SK-N-DZ (cell line): ENCODE measurements around the gene INPP4B.
"Not testable (repeated sequence)": the region's sequence is repeated elsewhere in the genome, so short reads cannot be mapped to it uniquely, and the experiment has no call there.

ENCODE experiments used
- DNase-seq: peaks from one replicate; pipeline ENCODE4 v3.0.0-alpha.2; 2015; ENCODE audit warnings: low spot score

The INPP4B gene

DNA sequence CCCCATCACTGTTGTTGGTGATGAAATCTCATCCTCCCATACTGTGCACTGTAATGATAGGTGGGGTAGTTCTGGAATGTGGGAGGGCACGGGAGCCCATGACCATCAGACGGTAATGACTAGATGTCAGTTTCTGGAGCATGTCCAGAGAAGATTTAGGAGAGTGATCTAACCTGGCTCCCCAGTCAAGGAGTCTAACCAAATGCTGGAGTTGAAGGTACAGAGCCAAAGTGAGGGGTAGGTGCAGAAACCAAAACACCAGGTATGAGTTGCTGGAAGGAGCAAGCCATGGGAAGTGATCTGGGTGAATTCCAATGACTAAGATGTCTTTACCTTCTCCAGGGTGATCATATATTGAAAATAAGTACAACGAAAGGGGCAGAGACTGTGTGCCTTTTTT, 296.9 kb downstream of the INPP4B start:
- no peak for DNase-seq

DNA sequence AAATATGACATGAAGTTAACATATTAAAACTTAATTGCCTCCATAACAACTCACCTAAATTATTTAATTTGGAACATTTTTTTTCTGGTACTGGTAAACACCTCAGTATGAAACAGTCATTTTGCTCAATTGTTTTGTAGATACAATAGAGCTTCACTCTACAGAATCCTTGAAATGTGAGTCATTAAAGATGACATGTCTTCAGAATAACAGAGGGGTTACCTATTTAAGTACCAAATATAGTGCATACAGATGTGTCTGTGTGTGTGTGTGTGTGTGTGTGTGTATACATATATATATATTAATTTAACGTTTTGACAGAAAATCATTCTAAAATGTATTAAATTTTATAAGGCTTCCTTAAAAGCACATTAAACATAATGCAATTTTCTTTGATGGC, 297.6 kb downstream of the INPP4B start:
- DNase-seq = no peak

DNA sequence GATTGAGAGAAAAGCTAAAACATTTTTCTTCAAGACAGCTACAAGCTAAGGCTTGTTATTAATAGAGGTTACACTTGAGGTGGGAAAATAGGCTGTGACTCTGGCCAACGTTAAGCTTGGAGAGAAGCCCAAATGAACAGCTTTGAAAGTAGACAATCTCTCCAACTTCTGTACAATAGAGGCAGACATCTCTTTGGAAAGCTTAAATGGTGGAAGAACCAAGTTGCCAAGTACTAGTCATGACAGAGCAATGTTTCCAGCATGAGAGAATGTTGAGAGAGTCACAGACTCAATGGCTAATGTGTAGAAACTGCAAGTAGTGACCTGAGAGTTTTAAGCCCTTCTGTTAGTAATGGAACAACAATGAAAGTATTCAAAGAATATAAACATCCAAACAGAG, 298.1 kb downstream of the INPP4B start:
- DNase-seq = no peak

DNA sequence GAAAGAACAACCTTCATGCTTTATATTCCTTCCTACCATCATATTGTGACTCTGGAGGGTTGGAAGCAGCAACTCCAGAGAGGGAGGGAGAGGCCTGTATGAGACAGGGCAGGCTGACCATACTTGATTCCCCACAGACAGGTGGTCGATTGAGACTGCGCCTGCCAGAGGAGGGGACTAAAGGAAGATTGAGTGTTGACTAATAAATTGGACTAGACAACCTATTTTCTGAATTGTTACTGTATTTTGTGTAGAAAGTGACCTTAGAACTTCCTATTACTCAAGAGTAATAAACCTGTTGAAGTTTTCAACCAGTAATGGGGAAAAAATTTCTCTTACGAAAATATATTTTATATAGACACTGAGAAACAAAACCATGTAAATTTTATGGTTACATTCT, 301.5 kb downstream of the INPP4B start:
- no peak for DNase-seq

DNA sequence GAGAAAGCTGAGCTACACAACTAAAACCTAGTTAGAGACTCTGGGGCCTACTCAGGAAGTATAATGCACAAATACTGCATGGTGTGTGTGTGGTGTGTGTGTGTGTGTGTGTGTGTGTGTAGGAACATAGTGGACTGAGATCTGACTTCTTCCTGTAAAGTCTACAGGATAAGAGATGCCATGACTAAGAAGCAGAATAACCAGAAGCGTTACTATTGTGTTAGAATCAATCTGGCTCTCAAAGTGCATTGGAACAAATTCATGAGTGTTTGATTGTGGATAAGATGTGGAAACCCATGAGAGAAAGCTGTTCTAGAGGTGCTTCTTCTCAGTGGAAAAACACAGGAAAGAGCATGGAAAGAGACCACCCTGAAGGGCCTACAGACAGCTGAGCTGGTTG, 302.1 kb downstream of the INPP4B start:
- no peak for DNase-seq

DNA sequence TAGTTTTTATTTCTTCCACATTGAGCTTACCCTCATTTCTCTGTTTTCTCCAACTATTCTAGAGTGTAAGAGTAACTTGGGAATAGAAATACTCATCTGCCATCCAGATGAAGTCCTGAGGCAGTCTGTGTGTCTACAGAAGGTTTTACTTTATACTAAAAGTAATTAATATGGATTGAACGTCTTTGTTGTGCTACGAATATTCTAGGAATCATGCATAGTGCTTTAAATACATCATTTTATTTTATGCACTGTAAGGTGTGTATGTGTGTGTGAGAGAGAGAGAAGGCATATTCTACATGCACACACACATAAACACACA, 305.7 kb downstream of the INPP4B start:
- DNase-seq = no peak

DNA sequence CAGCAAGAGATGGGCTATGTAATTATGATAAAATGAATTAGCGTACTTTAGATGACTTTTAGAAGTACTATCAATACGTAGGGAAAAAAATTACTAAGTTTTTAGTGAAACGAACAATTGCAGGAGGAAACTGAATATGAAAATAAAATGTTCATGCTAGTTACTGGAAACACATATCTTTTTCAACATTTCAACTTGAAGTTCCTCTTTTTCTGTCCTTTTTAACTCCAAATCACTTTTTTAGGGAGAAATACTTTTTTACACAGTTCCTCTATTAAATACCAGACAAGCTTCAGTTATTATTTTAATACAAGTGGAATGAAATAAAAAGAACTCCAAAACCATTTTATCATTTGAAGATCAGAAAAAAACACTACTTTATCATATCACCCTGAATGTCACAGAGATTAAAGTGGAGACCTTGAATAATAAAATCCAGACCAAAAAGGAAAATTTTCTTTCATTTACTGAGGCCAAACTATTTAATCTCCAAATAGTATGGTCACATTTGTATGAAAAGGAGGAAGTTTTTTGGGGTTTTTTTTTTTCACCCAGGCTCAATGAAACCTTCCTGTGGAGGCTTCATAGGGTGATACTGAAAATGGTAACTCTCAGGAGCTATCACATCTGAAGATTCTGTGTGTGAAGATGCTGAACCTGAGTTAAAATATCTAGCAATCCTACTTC, 306.2 kb downstream of the INPP4B start:
- DNase-seq = no peak

DNA sequence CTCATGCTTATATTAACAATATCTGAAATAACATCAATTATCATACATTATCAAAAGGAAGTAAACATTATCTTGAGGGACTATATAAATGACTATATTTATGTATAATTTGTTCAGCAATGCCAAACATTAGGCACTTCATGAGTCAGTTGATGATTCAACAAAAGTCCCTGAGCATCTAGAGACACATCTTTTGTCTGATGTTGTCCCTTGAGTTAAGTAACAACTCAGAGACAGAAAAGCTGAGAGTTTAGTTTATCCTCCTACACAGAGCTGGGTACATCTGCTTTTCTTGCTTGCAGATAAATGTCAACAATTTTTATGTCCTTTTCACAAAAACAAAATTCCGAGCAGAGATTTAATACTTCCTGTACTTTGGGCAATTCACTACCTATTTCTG, 311.1 kb downstream of the INPP4B start:
- no peak for DNase-seq

DNA sequence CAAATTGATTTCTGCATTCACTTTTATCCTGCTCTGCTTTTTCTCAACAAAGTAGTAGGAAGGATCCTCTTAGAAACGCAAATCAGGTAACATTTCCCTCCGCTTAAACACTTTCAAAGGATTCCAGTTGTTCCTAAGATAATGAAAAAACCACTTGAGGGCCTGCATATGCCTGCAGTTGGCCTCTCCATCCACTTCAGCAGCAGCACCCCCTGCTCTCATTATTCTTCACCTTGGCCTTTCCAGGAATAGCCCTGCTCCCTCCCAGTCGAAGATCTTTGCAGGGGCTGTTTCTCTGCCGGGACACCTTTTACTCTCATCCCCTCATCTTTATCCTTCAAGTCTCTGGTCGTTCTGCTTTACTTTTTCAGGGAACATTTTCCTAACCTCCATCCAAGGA, 314.0 kb downstream of the INPP4B start:
- peak; percentile 16 for DNase-seq

DNA sequence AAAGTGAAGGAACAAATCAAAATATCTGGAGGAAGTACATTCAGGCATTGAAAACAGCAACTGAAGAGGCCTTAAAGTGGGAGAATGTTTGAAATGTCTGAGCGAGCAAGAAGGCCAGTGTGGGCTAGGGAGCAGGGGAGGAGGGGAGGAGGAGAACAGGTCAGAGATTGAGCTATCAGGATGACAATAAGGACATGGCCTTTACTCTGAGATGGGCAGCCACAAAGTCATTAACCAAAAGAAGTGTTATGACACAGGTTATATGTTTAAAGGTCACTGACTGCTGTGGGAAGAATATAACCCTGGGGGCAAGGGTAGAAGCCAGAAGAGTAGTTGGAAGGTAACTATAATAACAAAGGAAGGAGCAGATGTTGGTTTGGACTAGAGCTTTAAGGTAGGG, 315.4 kb downstream of the INPP4B start:
- no peak for DNase-seq

DNA sequence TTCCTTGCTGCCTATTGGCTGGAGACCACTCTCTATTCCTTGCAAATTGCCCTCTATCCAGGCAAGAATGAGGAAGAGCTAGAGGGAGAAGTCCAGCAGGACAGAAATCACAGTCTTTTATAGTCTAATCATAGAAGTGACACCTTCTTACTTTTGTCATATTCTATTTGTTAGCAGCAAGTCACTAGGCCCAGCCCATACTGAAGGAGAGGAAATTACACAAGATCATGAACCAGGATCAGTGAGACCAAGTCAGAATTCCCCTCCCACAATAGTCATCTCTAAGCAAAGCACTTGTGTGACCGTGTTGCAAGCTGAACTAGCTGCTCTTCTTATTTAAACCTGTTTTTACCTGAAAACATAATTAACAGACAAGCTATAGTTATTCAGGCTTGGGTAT, 317.7 kb downstream of the INPP4B start:
- no peak for DNase-seq

DNA sequence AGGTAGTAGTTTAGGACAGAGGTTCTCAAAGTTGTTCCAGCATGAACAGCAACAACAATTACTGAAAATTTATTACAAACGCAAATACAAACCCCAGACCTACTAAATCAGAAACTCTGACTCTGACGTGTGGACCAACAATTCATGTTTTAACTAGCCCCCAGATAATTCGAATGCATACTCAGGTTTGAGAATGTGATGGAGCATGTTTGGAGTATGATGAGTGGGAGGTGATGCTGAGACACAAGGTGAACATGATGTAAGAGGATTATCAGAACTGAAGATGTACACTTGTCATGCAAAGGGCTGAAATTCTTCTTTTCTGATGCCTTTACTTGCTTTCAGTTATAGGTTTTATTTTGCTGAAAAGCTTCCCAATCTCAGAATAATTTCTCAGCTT, 323.0 kb downstream of the INPP4B start:
- no peak for DNase-seq

DNA sequence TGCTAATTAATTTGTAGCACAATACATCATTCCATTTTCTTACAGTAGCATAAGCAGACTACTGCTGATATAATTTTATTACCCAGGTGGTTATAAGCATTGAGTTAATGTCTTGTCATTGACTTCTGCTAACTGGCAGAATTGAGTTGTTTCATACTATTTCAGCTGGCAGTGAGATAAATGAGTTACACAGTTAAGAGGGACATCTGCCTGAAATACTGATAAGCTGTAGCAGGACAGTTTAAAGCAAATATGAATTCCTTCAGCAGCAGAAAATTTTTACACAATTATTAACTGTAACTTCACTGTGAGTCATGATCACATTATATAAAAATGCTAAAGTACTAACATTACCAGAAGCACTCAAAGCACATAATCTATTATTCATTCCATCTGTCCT, 326.8 kb downstream of the INPP4B start:
- peak; percentile 75 for DNase-seq

DNA sequence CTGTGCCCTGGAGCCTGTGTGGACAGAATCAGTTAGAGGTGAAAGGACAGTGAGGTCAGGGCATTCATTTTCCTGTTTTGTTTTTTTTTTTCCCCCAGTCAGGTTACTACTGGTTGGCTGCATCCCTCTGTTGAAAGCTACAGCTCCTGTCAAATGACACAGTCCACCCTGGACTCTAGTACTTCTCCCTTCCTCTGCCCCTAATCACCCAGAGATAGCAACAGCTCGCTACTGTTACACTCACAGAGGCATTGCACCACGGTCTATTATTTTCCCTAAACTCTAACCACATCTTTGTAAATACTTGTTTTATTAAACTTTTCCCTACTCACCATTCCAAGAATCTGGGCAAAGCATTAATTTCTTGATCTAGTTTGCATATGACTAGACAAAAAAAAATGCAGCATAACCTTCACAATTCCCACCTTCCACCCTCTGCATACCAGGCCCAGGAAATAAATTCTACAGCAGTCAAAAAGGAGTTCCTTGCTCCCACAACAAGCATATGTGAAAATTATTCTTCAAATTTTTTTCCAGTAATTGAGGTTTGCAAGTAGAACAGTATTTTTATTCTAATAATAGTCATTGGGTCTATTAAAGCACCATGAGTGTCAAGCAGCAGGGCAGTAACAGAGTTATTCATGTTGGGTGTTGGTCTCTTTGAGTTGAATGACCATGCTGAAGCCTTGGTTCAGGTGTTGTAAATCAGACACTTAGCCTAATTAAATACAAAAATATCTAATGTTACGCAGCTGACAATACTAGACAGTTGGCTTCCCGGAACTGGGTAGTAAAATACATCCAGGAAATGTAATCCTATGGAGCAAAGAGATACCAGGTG, 329.2 kb downstream of the INPP4B start:
- no peak for DNase-seq

DNA sequence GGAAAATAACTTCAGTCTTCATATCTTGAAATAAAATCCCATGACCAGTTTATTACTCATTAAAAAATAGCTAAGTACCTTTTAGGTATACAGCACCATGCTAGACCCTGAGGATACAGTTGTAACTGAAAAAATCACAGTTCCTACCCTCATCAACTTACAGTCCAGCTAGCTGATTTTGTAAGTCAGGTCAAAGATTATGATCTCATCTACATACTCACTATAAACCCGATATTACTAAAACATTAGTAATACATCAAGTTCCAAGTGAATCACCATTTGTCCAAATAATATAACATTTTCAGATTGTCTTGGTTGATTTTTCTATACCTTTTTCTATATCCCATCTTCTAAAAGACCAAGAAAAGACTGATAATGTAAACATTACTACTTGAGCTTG, 333.9 kb downstream of the INPP4B start:
- DNase-seq = no peak

DNA sequence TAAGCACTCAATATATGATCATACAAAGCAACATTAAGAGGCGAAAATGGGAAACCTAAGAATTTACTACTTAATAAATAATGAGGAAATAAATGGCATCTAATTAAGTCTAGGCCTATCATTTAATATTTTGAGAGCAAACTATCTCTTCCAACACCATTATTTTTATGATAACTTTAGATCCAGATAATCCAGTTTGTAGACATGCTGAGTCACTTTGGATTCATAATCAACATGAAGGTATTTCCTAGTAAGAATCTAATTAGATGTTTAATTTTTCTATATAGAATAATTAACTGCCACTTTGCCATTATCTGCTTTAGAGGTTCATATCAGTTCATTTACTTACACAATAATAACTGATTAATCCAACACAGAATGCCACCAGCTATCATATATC, 336.2 kb downstream of the INPP4B start:
- no peak for DNase-seq

DNA sequence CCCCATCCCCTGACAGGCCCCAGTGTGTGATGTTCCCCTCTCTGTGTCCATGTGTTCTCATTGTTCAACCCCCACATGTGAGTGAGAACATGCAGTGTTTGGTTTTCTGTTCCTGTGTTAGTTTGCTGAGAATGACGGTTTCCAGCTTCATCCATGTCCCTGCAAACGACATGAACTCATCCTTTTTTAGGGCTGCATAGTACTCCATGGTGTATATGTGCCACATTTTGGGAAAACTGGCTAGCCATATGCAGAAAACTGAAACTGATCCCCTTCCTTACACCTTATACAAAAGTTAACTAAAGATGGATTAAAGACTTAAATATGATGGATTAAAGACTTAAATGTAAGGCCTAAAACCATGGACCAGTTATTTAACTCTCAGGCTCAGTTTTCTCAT, 336.7 kb downstream of the INPP4B start:
- not testable (repeated sequence) for DNase-seq

DNA sequence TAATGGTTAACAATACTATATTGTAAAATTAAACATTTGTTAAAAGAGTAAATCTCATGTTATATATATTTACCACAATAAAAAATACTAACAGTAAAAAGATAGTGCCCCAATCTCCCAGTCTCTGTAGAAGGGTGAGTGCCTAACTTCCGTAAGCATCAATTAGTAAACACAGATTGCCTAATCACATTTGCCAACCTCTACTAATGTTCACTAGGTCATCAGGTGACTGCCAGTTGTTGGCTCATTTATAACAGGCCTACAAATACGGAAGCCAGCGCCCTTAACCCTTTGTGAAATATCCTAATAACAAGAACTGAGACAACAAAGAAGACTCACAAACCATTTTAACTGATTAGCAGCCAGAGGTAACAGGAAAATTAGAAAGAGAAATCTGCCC, 345.1 kb downstream of the INPP4B start:
- DNase-seq = no peak

DNA sequence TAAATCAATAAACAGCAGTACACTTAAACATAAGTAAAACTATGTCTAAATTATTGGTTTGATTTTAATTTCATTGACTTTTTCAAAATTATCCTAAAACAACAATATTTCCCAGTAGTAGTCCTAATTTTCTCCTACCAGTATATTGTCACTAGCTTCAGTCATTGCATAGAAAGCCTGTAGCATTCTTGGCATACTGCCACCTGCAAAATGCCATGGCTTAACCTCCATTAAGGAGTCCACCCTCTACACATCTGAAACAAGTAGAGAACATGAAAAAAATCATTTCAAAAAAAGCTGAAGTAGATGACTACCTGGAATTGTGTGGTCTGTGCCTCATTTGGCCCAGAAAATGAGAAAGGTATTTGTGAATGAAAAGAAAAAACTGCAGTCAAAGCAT, 348.5 kb downstream of the INPP4B start:
- no peak for DNase-seq

DNA sequence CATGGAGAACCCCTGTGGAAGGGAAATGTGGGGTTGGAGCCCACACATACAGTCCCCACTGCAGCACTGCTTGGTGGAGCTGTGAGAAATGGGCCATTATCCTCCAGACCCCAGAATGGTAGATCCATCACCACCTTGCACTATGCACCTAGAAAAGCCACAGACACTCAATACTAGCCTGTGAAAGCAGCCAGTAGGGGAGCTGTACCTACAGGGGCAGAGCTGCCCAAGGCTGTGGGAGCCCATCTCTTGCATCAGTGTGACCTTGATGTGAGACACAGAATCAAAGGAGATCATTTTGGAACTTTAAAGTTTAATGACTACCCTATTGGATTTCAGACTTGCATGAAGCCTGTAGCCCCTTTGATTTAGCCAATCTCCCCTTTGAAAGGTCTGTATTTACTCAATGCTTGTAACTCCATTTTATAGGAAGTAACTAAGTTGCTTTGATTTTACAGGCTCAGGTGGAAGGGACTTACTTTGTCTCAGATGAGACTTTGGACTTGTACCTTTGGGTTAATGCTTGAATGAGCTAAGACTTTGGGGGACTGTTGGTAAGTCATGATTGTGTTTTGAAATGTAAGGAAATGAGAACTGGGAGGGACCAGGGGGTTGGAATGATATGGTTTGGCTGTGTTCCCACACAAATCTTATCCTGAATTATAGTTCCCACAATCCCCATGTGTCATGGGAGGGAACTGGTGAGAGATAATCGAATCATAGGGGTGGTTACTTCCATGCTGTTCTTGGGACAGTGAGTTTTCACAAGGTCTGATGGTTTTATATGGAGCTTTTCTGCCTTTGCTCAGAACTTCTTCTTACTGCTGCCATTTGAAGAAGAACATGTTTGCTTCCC, 352.6 kb downstream of the INPP4B start:
- DNase-seq = no peak

DNA sequence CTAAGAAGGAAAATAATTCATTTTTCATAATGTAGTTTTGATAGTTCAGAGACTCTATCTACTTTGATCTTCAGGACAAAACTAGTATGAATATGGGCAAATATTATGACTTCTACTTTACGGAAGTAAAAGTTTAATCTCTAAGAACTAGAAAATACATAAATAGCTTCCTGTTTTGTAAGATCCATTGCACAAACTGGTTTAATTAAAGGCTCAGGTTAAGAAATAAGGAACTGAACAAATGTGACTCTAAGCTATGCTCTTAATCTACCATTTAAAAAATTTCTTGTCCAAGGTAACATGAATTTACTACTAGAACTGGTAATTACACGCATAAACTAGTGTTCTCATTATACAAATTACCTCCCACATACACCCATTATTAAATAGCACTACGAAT, 360.6 kb downstream of the INPP4B start:
- no peak for DNase-seq

DNA sequence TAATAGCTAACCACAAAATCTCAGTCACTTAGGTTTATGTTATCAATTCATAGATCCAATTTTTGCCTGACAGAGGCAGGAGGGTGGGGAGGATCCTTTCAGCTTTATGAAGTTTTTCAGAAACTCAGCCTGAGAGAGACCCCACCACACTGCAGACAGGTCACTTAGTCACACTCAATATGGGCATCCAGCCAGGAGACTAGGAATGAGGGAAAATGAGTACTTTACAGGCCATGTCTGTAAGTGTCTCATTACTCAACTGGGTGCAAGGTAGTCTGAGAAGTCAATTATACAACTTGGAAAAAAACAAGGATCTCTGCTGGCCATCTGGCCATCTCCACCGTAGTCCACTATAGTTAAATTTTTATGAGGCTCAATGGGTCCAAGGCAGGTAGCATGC, 365.9 kb downstream of the INPP4B start:
- no peak for DNase-seq

DNA sequence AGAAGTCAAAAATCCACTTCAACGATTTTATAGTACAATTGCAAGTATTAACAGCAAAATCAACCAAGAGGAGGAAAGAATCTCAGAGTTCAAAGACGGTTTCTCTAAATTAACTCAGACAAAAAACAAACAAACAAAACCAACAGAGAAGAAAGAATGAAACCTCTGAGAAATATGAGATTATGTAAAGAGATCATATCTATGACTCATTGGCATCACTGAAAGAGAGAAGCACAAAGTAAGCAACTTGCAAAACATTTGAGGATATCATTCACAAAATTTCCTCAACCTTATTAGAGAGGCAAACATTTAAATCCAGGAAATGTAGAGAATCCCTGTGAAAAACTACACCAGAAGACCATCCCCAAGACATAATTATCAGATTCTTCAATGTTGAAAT, 370.4 kb downstream of the INPP4B start:
- DNase-seq = no peak
